GM21423 (cell line): ENCODE results near the gene REM1.
"Not testable (repeated sequence)": the region's sequence is repeated elsewhere in the genome, so short reads cannot be mapped to it uniquely, and the experiment has no call there.

Experiments
- ATAC-seq: cut with Tn5 transposase; IDR thresholded peaks from one replicate; pipeline ENCODE4 v1.9.1; 2021; ENCODE audit warnings: mild to moderate bottlenecking, moderate library complexity; ENCODE audit not compliant: unreplicated experiment

The REM1 gene

GRCh38 chr20:31474758-31475427 lies at the start of gene REM1, which contains the start of gene DEFB124:
Gene REM1, plus strand, starts transcription at chr20:31475288. Its CDS starts 1,158 bp downstream, at chr20:31476446.
Gene DEFB124, minus strand, starts transcription at chr20:31475127. Its CDS starts 2,114 bp downstream, at chr20:31473013.
- no peak for ATAC-seq

DNA sequence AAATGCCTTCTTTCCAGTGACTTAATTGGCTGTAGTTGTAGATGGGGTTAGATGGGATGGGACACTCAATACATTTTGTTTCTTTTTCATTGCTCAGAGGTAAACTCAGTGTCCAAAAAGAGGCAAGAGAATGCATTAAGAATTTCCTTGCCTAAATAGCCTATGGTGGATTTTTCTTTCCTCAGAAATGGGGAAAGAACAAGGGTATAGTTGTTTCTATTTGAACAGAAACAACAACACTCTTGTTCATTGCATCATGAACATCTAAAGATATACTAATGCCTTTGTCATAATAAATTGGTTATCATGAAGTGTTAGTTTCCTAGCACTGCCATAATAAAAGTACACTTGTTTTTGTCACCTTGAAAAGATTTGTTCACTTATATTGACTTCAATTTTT lies 49.3 kb upstream of the REM1 start:
- no peak for ATAC-seq

GRCh38 chr20:31426891-31427551 lies 48.1 kb upstream of the REM1 start:
- ATAC-seq, result not testable (repeated sequence)

- not testable (repeated sequence) for ATAC-seq
These were observed 47.5 kb upstream of the REM1 start for GRCh38 chr20:31427576-31427975.

DNA sequence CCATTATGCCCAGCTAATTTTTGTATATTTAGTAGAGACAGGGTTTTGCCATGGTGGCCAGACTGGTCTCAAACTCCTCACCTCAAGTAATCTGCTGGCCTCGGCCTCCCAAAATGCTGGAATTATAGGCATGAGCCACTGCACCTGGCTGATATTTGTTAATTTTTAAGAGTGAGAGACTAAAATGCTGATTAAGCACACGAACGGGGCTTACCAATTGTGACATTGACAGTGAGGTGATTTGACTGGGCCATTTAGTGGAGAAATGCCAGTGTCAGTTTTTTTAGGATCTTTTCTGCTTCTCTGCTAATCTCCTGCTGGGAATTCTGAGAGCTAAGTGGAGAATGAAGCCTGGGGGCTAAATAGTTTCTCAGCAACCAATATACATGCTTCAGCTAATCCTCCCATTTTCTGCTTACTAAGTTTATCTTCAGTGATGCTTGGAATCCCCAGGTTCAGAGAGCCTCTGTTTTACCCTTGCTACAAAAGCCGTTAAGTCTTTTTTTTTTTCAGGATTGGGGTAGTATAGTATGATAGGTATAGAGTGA lies 44.4 kb upstream of the REM1 start:
- ATAC-seq, result no peak

GRCh38 chr20:31440012-31440659 lies 35.0 kb upstream of the REM1 start, which contains the start of gene DEFB123:
Gene DEFB123, plus strand, starts transcription at chr20:31440632. Its CDS starts 67 bp downstream, at chr20:31440699.
- no peak for ATAC-seq

GRCh38 chr20:31446084-31446819 lies 28.8 kb upstream of the REM1 start:
- no peak for ATAC-seq

DNA sequence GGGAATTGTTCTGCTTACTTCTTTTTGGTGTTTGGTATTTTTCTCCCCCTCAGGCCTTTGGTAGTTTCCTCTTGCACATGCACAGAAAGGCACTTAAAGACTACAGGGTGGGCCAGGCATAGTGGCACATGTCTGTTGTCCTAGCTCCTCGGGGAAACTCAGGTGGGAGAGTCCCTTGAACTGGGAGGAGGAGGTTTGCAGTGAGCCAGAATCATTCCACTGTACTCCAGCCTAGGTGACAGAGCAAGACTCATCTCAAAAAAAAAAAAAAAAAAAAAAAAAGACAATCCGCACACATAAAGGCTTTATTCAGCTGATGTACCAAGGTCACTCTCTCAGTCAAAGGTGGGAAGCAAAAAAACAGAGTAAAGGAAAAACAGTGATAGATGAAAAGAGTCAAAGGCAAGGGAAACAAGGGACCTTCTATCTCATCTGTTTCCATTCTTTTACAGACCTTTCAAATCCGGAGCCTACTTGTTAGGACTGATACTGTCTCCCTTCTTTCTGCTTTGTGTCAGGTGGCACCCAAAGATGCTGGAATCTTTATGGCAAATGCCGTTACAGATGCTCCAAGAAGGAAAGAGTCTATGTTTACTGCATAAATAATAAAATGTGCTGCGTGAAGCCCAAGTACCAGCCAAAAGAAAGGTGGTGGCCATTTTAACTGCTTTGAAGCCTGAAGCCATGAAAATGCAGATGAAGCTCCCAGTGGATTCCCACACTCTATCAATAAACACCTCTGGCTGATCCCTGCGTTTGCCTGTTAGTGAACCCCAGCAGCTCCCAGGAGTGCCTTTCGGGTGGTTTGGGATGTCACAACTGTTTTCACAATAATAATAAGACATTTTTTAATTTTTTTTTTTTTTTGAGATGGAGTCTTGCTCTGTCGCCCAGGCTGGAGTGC lies 25.3 kb upstream of the REM1 start:
- ATAC-seq, result no peak

DNA sequence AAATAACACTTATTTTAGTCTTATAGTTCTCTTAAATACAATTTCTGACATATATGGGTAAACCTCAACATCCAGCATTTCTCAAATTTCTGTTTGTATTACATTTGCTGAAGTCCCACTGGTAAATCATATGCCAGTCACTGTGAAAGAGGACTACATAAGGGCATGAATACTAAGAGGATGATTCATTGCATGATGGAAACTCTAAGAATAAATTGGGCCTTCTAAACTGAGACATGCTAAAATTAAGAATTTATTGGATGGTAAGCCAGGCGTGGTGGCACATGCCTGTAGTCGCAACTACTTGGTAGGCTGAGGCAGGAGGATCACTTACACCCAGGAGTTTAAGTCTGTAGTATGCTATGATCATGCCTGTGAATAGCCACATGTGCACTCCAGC lies 22.5 kb upstream of the REM1 start:
- no peak for ATAC-seq

GRCh38 chr20:31454361-31454760 lies 20.7 kb upstream of the REM1 start:
- ATAC-seq, result no peak

GRCh38 chr20:31470946-31471345 lies 4.1 kb upstream of the REM1 start:
- ATAC-seq, result not testable (repeated sequence)

- ATAC-seq, result no peak
These were observed 2.4 kb upstream of the REM1 start for GRCh38 chr20:31472395-31473330.

DNA sequence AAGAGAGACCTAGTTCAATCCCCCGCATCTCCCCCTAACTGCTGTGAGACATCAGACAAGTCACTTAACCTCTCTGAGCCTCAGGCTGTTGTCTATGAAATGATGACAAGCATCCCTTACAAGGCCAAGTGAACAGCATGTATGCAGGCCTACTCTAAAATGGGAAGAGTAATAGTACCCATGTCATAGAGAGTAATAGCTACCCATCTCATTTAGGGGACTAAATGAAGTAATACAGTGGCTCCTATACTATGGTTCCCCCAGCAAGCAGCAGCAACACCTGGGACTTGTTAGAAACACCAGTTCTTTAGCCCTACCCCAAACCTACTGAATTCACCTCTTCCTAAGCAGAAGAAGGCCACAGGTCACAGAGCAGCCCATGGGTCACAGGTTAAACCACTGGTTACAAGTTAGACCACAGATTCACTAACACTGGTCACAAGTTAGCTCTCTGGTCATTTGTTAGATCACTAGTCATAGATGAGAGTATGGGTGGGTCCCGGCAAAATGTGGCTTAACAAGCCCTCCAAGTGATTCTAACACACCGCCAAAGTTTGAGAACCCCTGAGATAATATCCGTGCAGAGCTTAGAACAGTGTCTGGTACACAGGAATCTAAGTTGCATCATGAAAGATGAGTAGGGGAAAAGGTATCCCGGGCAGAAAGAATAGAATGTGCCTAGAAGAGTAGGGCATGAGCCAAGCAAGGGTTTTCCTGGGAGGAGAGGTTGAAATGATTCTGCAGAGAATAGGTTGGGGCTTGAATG lies 1.6 kb upstream of the REM1 start:
- no peak for ATAC-seq

DNA sequence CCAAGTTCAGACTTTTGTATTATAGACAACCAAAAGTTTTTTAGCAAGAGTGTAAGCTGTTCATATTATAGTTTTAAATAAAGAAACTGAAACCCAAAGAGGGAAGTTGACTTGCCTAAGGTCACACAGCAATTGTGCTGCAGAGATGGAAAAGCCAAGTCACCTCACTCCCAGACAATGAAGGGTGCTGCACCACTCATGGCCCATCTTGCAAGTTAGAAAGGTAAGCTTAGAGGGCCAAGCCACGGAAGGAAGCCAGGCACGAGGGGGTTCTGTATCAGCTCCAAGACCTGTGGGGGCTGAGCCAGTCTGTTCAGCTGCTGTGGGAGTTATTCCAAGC lies 1.0 kb upstream of the REM1 start:
- no peak for ATAC-seq

GRCh38 chr20:31475472-31476293 lies 595 bp downstream of the REM1 start:
- ATAC-seq, result no peak

GRCh38 chr20:31476294-31476585 lies 1.2 kb downstream of the REM1 start:
- no peak for ATAC-seq

DNA sequence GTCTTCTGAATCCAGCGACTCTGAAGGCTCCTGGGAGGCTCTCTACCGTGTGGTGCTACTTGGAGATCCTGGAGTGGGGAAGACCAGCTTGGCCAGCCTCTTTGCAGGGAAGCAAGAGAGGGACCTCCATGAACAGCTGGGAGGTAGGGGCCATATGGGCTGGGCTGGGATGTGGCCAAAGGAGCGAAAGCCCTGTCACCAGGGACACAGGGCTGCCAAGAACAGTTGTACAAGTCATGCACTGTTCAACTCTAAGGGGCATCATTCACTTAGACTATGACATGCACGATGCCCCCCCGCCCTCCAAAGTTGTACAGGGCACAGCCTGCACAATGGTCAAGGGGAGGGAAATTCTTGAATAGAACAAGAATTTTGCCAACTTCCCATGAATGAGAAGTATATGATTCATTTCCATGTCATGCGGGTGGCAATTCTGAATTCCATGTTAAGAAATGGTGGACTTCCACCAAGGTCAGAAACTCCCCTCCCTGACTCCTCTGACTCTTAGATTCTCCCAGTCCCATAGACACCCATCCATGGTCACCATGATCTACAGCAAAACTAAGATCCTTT lies 1.6 kb downstream of the REM1 start:
- no peak for ATAC-seq
